ENCODE results near the gene CLIC6. TPM values are rescaled to one million over a fixed set of nuclear protein-coding genes. Genes with fewer than 3 reads are reported as not detected.

Gene CLIC6
- total RNA-seq (2022; extraction: Qiagen RNA extraction): 0.03 to 0.10 TPM (median 0.08 TPM) in 5 replicates

DNA sequence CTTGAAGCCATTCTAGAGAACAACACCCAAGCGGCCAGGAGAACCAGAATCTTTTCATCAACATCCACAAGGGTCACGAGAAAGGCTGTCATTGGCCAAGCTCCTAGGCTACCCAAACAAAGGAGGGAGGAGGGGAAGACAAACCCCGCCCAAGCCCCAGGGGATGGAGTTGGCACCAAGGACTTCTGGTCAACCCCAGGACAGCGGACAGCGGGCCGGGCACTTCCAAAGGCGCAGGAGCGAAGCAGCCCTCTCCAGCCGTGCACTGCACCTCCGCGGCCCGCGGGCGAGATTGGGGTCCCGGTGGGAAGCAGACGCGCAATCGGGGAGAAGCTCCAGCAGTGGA is at the start of gene CLIC6:
TSS of gene CLIC6 (plus strand) at position 192 of the 346 bp plus-strand sequence. CDS start 395 bp downstream, outside the sequence.

Other genes starting within 250 kb of the CLIC6 start
- not detected in 5 replicates for gene SMIM34, start 245.0 kb upstream of the CLIC6 start, total RNA-seq (2022; extraction: Qiagen RNA extraction)
- not detected in 5 replicates for gene KCNE1, start 156.8 kb upstream of the CLIC6 start, total RNA-seq (2022; extraction: Qiagen RNA extraction)
- 13.4 to 14.8 TPM (median 14.6 TPM) in 5 replicates for gene RCAN1, start 53.9 kb upstream of the CLIC6 start, total RNA-seq (2022; extraction: Qiagen RNA extraction)

Data from A549 treated with Hydrocortisone at 1 μM for 4 hours (cell line).